ENCODE data around the gene CCDC192. TPM values are rescaled to one million over a fixed set of nuclear protein-coding genes. Genes with fewer than 3 reads are reported as not detected.

CCDC192 gene
- total and polyA plus RNA-seq, 3 experiments from 2014 or later = not detected

GRCh38 chr5:127863610-127864395, 160.6 kb downstream of the CCDC192 start:
- no peak for DNase-seq
- Histone ChIP-seq H3K27ac (ENCODE audit: low read depth, low read length) (no peak overlapping the region), H3K4me3 (ENCODE audit: low read length) (no peak overlapping the region), H3K36me3 (ENCODE audit: insufficient read depth, low read length) (no peaks in the 10 kb centered on the region), H3K4me1 (ENCODE audit: insufficient read depth, low read length) (no peaks in the 10 kb centered on the region), H3K27me3 (ENCODE audit: insufficient read depth, low read length, poor library complexity, severe bottlenecking) (no peaks in the 10 kb centered on the region), H3K9me3 (ENCODE audit: low read length) (no peaks in the 10 kb centered on the region)
- Mint-ChIP-seq H3K27me3 (peaks cover 5 to 19% of the 10 kb centered on the region in 2 donors), H3K4me3 (no peak overlapping the region), H3K9me3 (no peaks in the 10 kb centered on the region), H3K4me1 (no peaks in the 10 kb centered on the region), H3K36me3 (peaks cover 0 to 1% (median 0%) of the 10 kb centered on the region in 3 donors), H3K27ac (no peak overlapping the region)
- POLR2A ChIA-PET = no interaction called here
- CTCF ChIA-PET = no interaction called here

GRCh38 chr5:127864511-127864910, 161.3 kb downstream of the CCDC192 start:
- CTCF ChIA-PET = interaction anchor here (1.5 kb wide), 1 partner anchor 11 kb away, joined by 3 read pairs; no protein-coding TSS in a partner anchor

GRCh38 chr5:127865273-127865672, 162.1 kb downstream of the CCDC192 start:
- DNase-seq = no peak
- H3K27me3 Mint-ChIP-seq = peaks cover 5 to 9% of the 10 kb centered on the region in 2 donors
- Histone ChIP-seq H3K4me3 (ENCODE audit: low read length) (no peak overlapping the region), H3K9me3 (ENCODE audit: low read length) (no peaks in the 10 kb centered on the region), H3K4me1 (ENCODE audit: insufficient read depth, low read length) (no peaks in the 10 kb centered on the region), H3K27ac (ENCODE audit: low read depth, low read length) (no peak overlapping the region), H3K27me3 (ENCODE audit: insufficient read depth, low read length, poor library complexity, severe bottlenecking) (no peaks in the 10 kb centered on the region), H3K36me3 (ENCODE audit: insufficient read depth, low read length) (no peaks in the 10 kb centered on the region)
- ChIA-PET CTCF (interaction anchor here (1.1 to 1.7 kb wide), 3 partner anchors 10 to 23 kb away, joined by 3 to 4 read pairs (median 3); no protein-coding TSS in a partner anchor), POLR2A (no interaction called here)
- H3K4me1 Mint-ChIP-seq = no peaks in the 10 kb centered on the region
- peaks cover 0 to 1% (median 0%) of the 10 kb centered on the region in 3 donors for H3K36me3 Mint-ChIP-seq
- no peaks in the 10 kb centered on the region for H3K9me3 Mint-ChIP-seq
- H3K4me3 Mint-ChIP-seq = no peak overlapping the region
- no peak overlapping the region for H3K27ac Mint-ChIP-seq

More at GRCh38 chr5:127864511-127864910, 161.3 kb downstream of the CCDC192 start:
- no peak for DNase-seq
- Mint-ChIP-seq H3K27ac (no peak overlapping the region), H3K9me3 (no peaks in the 10 kb centered on the region), H3K36me3 (peaks cover 0 to 1% (median 0%) of the 10 kb centered on the region in 3 donors), H3K4me3 (no peak overlapping the region), H3K27me3 (peaks cover 5 to 16% of the 10 kb centered on the region in 2 donors), H3K4me1 (no peaks in the 10 kb centered on the region)
- H3K4me3 ChIP-seq (ENCODE audit: low read length) = no peak overlapping the region
- H3K27ac ChIP-seq (ENCODE audit: low read depth, low read length) = no peak overlapping the region
- POLR2A ChIA-PET = no interaction called here
- H3K4me1 ChIP-seq (ENCODE audit: insufficient read depth, low read length) = no peaks in the 10 kb centered on the region
- no peaks in the 10 kb centered on the region for H3K36me3 ChIP-seq (ENCODE audit: insufficient read depth, low read length)
- H3K9me3 ChIP-seq (ENCODE audit: low read length) = no peaks in the 10 kb centered on the region
- no peaks in the 10 kb centered on the region for H3K27me3 ChIP-seq (ENCODE audit: insufficient read depth, low read length, poor library complexity, severe bottlenecking)

DNA sequence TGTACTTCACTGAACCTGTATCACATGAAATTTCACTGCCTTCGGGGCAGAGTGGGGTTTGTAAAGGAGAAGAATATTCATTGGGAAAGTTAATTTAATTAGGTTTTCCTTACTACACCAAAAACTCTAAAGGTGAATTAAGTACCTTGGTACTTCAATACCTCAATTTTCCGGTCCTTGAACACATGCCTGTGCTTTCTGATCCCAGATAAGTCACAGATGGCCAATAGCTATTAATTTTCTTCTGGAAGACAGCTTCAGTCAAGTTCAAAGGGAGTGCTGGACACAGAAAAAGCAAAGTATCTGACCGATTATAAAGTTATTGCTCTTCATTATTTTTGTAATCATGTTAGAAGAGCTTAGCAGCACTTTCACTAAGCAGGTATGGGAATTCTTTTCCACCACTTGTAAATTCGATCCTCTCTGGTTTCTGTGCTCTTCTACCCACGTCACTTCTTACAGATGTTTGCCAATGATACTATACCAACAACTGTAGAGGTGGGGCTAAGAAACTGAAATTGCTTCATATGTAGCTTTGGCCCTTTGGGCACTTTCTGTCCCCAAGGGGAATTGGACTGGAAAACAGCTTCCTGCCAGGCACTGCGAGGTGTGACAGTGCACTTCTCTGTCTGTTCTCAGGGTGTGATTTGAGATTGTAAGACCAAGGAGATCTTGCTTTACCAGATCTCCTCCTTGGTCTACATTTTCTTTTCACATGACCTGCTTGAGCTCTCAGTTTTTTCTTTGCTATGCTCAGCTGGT, 164.0 kb downstream of the CCDC192 start:
- H3K27ac Mint-ChIP-seq = no peak overlapping the region
- H3K4me3 Mint-ChIP-seq = no peak overlapping the region
- no peak overlapping the region for H3K4me3 ChIP-seq (ENCODE audit: low read length)
- H3K9me3 Mint-ChIP-seq = no peaks in the 10 kb centered on the region
- no peaks in the 10 kb centered on the region for H3K4me1 Mint-ChIP-seq
- H3K36me3 ChIP-seq (ENCODE audit: insufficient read depth, low read length) = no peaks in the 10 kb centered on the region
- H3K36me3 Mint-ChIP-seq = peaks cover 0 to 3% (median 1%) of the 10 kb centered on the region in 3 donors
- DNase-seq = no peak
- no peaks in the 10 kb centered on the region for H3K4me1 ChIP-seq (ENCODE audit: insufficient read depth, low read length)
- ChIA-PET POLR2A (no interaction called here), CTCF (interaction anchor here (1.1 kb wide), 1 partner anchor 8 kb away, joined by 4 read pairs; no protein-coding TSS in a partner anchor)
- no peaks in the 10 kb centered on the region for H3K27me3 ChIP-seq (ENCODE audit: insufficient read depth, low read length, poor library complexity, severe bottlenecking)
- no peaks in the 10 kb centered on the region for H3K9me3 ChIP-seq (ENCODE audit: low read length)
- no peak overlapping the region for H3K27ac ChIP-seq (ENCODE audit: low read depth, low read length)
- peaks cover 5 to 6% of the 10 kb centered on the region in 2 donors for H3K27me3 Mint-ChIP-seq

DNA sequence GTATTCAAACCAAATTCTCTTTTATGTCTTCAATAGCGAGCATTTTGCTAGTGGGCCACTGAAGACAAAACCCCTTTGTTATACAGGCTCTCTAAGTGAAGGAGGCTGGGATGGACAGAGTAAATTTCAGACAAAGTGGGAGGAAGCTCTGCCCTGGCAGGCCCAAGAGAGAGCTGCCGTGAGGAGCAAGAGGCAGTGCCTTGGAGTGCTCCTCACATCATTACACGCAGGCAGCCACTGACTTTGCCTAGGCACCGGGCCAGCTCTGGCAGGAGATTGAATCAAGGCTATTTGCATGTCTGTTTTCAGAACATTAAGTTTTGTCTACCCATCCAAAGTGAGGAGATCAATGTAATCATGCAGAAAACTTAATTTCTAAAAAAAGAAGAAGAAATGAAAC, 167.7 kb downstream of the CCDC192 start:
- no peaks in the 10 kb centered on the region for H3K4me1 Mint-ChIP-seq
- ChIA-PET CTCF (interaction anchor here (2.4 kb wide), 1 partner anchor 331 kb away, joined by 5 read pairs; no protein-coding TSS in a partner anchor), POLR2A (no interaction called here)
- Histone ChIP-seq H3K4me1 (ENCODE audit: insufficient read depth, low read length) (no peaks in the 10 kb centered on the region), H3K27me3 (ENCODE audit: insufficient read depth, low read length, poor library complexity, severe bottlenecking) (no peaks in the 10 kb centered on the region), H3K9me3 (ENCODE audit: low read length) (no peaks in the 10 kb centered on the region), H3K36me3 (ENCODE audit: insufficient read depth, low read length) (no peaks in the 10 kb centered on the region), H3K27ac (ENCODE audit: low read depth, low read length) (no peak overlapping the region), H3K4me3 (ENCODE audit: low read length) (no peak overlapping the region)
- H3K36me3 Mint-ChIP-seq = peaks cover 0 to 3% (median 1%) of the 10 kb centered on the region in 3 donors
- H3K27ac Mint-ChIP-seq = no peak overlapping the region
- H3K9me3 Mint-ChIP-seq = no peaks in the 10 kb centered on the region
- no peak for DNase-seq
- H3K4me3 Mint-ChIP-seq = no peak overlapping the region
- H3K27me3 Mint-ChIP-seq = peaks cover 6 to 10% of the 10 kb centered on the region in 2 donors

GRCh38 chr5:127871503-127872153, 168.4 kb downstream of the CCDC192 start:
- H3K27me3 ChIP-seq (ENCODE audit: insufficient read depth, low read length, poor library complexity, severe bottlenecking) = no peaks in the 10 kb centered on the region
- H3K27me3 Mint-ChIP-seq = peaks cover 6 to 10% of the 10 kb centered on the region in 2 donors
- H3K4me3 Mint-ChIP-seq = no peak overlapping the region
- no peaks in the 10 kb centered on the region for H3K9me3 ChIP-seq (ENCODE audit: low read length)
- ChIA-PET POLR2A (no interaction called here), CTCF (interaction anchor here (1.5 to 2.4 kb wide), 2 partner anchors 330 kb away, joined by 3 to 5 read pairs; no protein-coding TSS in a partner anchor)
- H3K9me3 Mint-ChIP-seq = no peaks in the 10 kb centered on the region
- H3K4me1 Mint-ChIP-seq = no peaks in the 10 kb centered on the region
- H3K27ac ChIP-seq (ENCODE audit: low read depth, low read length) = no peak overlapping the region
- no peak for DNase-seq
- peaks cover 0 to 3% (median 1%) of the 10 kb centered on the region in 3 donors for H3K36me3 Mint-ChIP-seq
- H3K4me1 ChIP-seq (ENCODE audit: insufficient read depth, low read length) = no peaks in the 10 kb centered on the region
- no peak overlapping the region for H3K4me3 ChIP-seq (ENCODE audit: low read length)
- no peaks in the 10 kb centered on the region for H3K36me3 ChIP-seq (ENCODE audit: insufficient read depth, low read length)
- no peak overlapping the region for H3K27ac Mint-ChIP-seq

- H3K27me3 Mint-ChIP-seq = peaks cover 8 to 12% of the 10 kb centered on the region in 2 donors
- CTCF ChIA-PET = interaction anchor here (1.5 kb wide), 1 partner anchor 329 kb away, joined by 3 read pairs; no protein-coding TSS in a partner anchor
- Histone ChIP-seq H3K27ac (ENCODE audit: low read depth, low read length) (no peak overlapping the region), H3K9me3 (ENCODE audit: low read length) (no peaks in the 10 kb centered on the region), H3K36me3 (ENCODE audit: insufficient read depth, low read length) (no peaks in the 10 kb centered on the region), H3K4me3 (ENCODE audit: low read length) (no peak overlapping the region), H3K27me3 (ENCODE audit: insufficient read depth, low read length, poor library complexity, severe bottlenecking) (no peaks in the 10 kb centered on the region), H3K4me1 (ENCODE audit: insufficient read depth, low read length) (no peaks in the 10 kb centered on the region)
- POLR2A ChIA-PET = no interaction called here
- no peaks in the 10 kb centered on the region for H3K9me3 Mint-ChIP-seq
- no peak overlapping the region for H3K4me3 Mint-ChIP-seq
- H3K4me1 Mint-ChIP-seq = no peaks in the 10 kb centered on the region
- no peak for DNase-seq
- H3K27ac Mint-ChIP-seq = no peak overlapping the region
- H3K36me3 Mint-ChIP-seq = peaks cover 0 to 3% (median 1%) of the 10 kb centered on the region in 3 donors
These were observed 169.3 kb downstream of the CCDC192 start for GRCh38 chr5:127872494-127872893.
